Panc1 (cell line): ENCODE measurements around the gene HLCS.

Experiments used
- CTCF ChIP-seq: fragments of 450-650 bp; IDR thresholded peaks from 2 replicates; pipeline ENCODE4 v1.5.1; 2017; ENCODE audit warnings: mild to moderate bottlenecking
- POLR2AphosphoS5 ChIP-seq: IDR thresholded peaks from 2 replicates; pipeline ENCODE4 v1.6.1; 2012; ENCODE audit warnings: mild to moderate bottlenecking, low read depth, low read length, moderate library complexity
- REST ChIP-seq, 2 experiments: IDR thresholded peaks; 2 replicates each; pipeline ENCODE4 v1.6.1; 2011 to 2012; ENCODE audit warnings: low read depth in 2 of 2, control low read depth in 1 of 2, low read length in 1 of 2, mild to moderate bottlenecking in 1 of 2, moderate library complexity in 1 of 2; ENCODE audit not compliant: insufficient read depth in 1 of 2
- SIN3A ChIP-seq: IDR thresholded peaks from 2 replicates; pipeline ENCODE4 v1.6.1; 2012; ENCODE audit warnings: low read depth, mild to moderate bottlenecking, low read length, moderate library complexity, borderline replicate concordance; ENCODE audit not compliant: insufficient read depth
- TCF7L2 ChIP-seq: IDR thresholded peaks from 2 replicates; pipeline ENCODE4 v1.6.1; 2011; ENCODE audit warnings: mild to moderate bottlenecking, low read depth, low read length, inconsistent platforms

- TF ChIP-seq CTCF: peak; percentile 72
- no peak for TF ChIP-seq POLR2AphosphoS5
- TF ChIP-seq REST (IDR thresholded peaks at IDR 0.05; ENCODE audit: insufficient read depth in 1 of 2, low read depth in 2 of 2, low read length in 1 of 2): no peak
- TF ChIP-seq TCF7L2: no peak
- TF ChIP-seq SIN3A: no peak
Measured at GRCh38 chr21:36976882-36977651, 10.6 kb upstream of the HLCS start.
